B cell (primary cell): Measurements from ENCODE around the gene F13A1. TPM values are rescaled to one million over a fixed set of nuclear protein-coding genes. Genes with fewer than 3 reads are reported as not detected.

Experiments used
- ATAC-seq: fragments of 200-7000 bp; cut with Tn5 transposase; one replicate; pipeline ENCODE4 v1.10.0; 2021; ENCODE audit warnings: low read depth, mild to moderate bottlenecking, moderate number of reproducible peaks, moderate library complexity
- CTCF ChIA-PET: fragments of 350-600 bp; sonication (Branson Sonifier 250); formaldehyde crosslinking; loops from one replicate; lab custom pipeline; 2021; ENCODE audit warnings: antibody characterized with exemption, inconsistent platforms; lab: Charles Lee
- POLR2A ChIA-PET: fragments of 350-600 bp; sonication (Branson Sonifier 250); formaldehyde crosslinking; loops from one replicate; lab custom pipeline; 2021; ENCODE audit warnings: antibody characterized with exemption; lab: Charles Lee
- DNase-seq: peaks from one replicate; pipeline ENCODE4 v3.0.0; 2013
- H2AFZ ChIP-seq: 2 replicates; pipeline ENCODE4 v1.6.1; 2012; ENCODE audit warnings: mild to moderate bottlenecking, low read depth, low read length; ENCODE audit not compliant: insufficient read depth, poor library complexity, severe bottlenecking
- H3K27ac ChIP-seq, 2 donors: 1 replicate in 1 of 2; 2 replicates in 1 of 2; pipeline ENCODE4 v1.5.1; 2012 to 2013; ENCODE audit warnings: low read length in 2 of 2, mild to moderate bottlenecking in 2 of 2, moderate library complexity in 1 of 2
- H3K27me3 ChIP-seq, 4 experiments: fragments of 200-600 bp in 1 of 4; sonication (generic) in 1 of 4; replicated peaks in 1 of 4; 1 replicate in 2 of 4; 2 replicates in 2 of 4; pipeline versions ENCODE4 v1.6.1 to v1.7.0; 2013 to 2016; ENCODE audit warnings: low read length in 3 of 4, mild to moderate bottlenecking in 2 of 4, mixed read lengths in 1 of 4, moderate library complexity in 1 of 4; ENCODE audit not compliant: insufficient read depth in 4 of 4, control insufficient read depth in 3 of 4; ENCODE audit errors: control extremely low read depth in 1 of 4
- H3K36me3 ChIP-seq, 2 experiments: replicated peaks in 1 of 2; 1 replicate in 1 of 2; 2 replicates in 1 of 2; pipeline versions ENCODE4 v1.6.1 to v1.7.1; 2013; ENCODE audit warnings: low read length in 1 of 2; ENCODE audit not compliant: insufficient read depth in 2 of 2, control insufficient read depth in 1 of 2; ENCODE audit errors: control extremely low read depth in 1 of 2, extremely low read depth in 1 of 2
- H3K4me1 ChIP-seq, 2 donors: fragments of 200-600 bp in 1 of 2; sonication (generic) in 1 of 2; 1 replicate in 1 of 2; 2 replicates in 1 of 2; pipeline versions ENCODE4 v1.5.1 to v1.6.1; 2013 to 2017; ENCODE audit warnings: low read length in 2 of 2; ENCODE audit not compliant: control insufficient read depth in 2 of 2, insufficient read depth in 2 of 2
- H3K4me2 ChIP-seq: replicated peaks from 2 replicates; pipeline ENCODE3; 2012; ENCODE audit warnings: mild to moderate bottlenecking, low read depth, low read length; ENCODE audit not compliant: poor library complexity, severe bottlenecking
- H3K4me3 ChIP-seq, 5 experiments: fragments of 200-600 bp in 1 of 5; sonication (generic) in 1 of 5; 1 replicate in 3 of 5; 2 replicates in 2 of 5; pipeline versions ENCODE4 v1.5.1 to v1.7.0; 2011 to 2016; ENCODE audit warnings: low read length in 4 of 5, mild to moderate bottlenecking in 4 of 5, low read depth in 2 of 5, control low read depth in 1 of 5, moderate library complexity in 1 of 5; ENCODE audit not compliant: insufficient read depth in 1 of 5; ENCODE audit errors: control extremely low read depth in 1 of 5, extremely low read depth in 1 of 5
- H3K79me2 ChIP-seq: fragments of 200-600 bp; sonication (generic); one replicate; pipeline ENCODE4 v1.6.0; 2016; ENCODE audit warnings: low read length; ENCODE audit not compliant: control insufficient read depth, insufficient read depth
- H3K9ac ChIP-seq: fragments of 200-600 bp; sonication (generic); 2 replicates; pipeline ENCODE4 v1.6.1; 2017; ENCODE audit warnings: mild to moderate bottlenecking, low read length, moderate library complexity
- H3K9me3 ChIP-seq, 3 donors: one replicate each; pipeline versions ENCODE4 v1.6.1 to v1.7.1; 2013; ENCODE audit warnings: low read length in 2 of 3; ENCODE audit not compliant: control insufficient read depth in 2 of 3, insufficient read depth in 1 of 3; ENCODE audit errors: control extremely low read depth in 1 of 3
- H4K20me1 ChIP-seq: 2 replicates; pipeline ENCODE4 v1.6.0; 2012; ENCODE audit warnings: mild to moderate bottlenecking, low read length; ENCODE audit not compliant: insufficient read depth, control insufficient read depth, poor library complexity, severe bottlenecking
- H3K27ac Mint-ChIP-seq: one replicate; pipeline ENCODE4 v1.8.0; 2021; ENCODE audit warnings: mixed read lengths
- H3K27me3 Mint-ChIP-seq: one replicate; pipeline ENCODE4 v1.8.0; 2021; ENCODE audit warnings: mixed read lengths
- H3K4me1 Mint-ChIP-seq: one replicate; pipeline ENCODE4 v1.8.0; 2021; ENCODE audit warnings: mixed read lengths
- H3K4me3 Mint-ChIP-seq: one replicate; pipeline ENCODE4 v1.8.0; 2021; ENCODE audit warnings: mixed read lengths
- H3K9me3 Mint-ChIP-seq: one replicate; pipeline ENCODE4 v1.8.0; 2022; ENCODE audit warnings: mixed read lengths; ENCODE audit not compliant: insufficient read depth
- CTCF ChIP-seq: fragments of 200-600 bp; IDR thresholded peaks from one replicate; pipeline ENCODE4 v1.8.0; 2022; ENCODE audit warnings: antibody characterized with exemption, mild to moderate bottlenecking
- EZH2 ChIP-seq: IDR thresholded peaks from 2 replicates; pipeline ENCODE4 v1.6.1; 2012; ENCODE audit warnings: borderline replicate concordance, low read depth, mild to moderate bottlenecking, moderate library complexity, low read length; ENCODE audit not compliant: insufficient read depth, poor library complexity, severe bottlenecking
- WGBS: methylation state at CpG from one replicate; pipeline ENCODE4 v1.1.5; 2013; ENCODE audit warnings: missing lambda C conversion rate; ENCODE audit not compliant: insufficient coverage; 5-methylcytosine and 5-hydroxymethylcytosine counted together
- intact Hi-C: fragments of 100-400 bp; cut with micrococcal nuclease; formaldehyde crosslinking; loops from one replicate; pipeline ENCODE4 v1.10.0; 2022
- polyA plus RNA-seq: library from polyadenylated mRNA; depleted of rRNA; stranded (reverse); fragments of >200 nt; gene quantifications from 2 replicates; pipeline ENCODE4 v1.2.3, GENCODE V29; 2012
- total RNA-seq, 2 donors: library from RNA; stranded (reverse); fragments of 120-200 nt in 1 of 2; gene quantifications; 1 replicate in 1 of 2; 2 replicates in 1 of 2; pipeline versions ENCODE4 v1.2.3 to v1.2.4, GENCODE V29; 2013 to 2022

The F13A1 gene
- total and polyA plus RNA-seq, 2 donors (not counting 1 experiment from before 2014, with no cell fraction given): 0.43 to 2.0 TPM

GRCh38 chr6:6164367-6164766 is 156.1 kb downstream of the F13A1 start:
- no peak overlapping the region for H2AFZ ChIP-seq
- H3K4me1 ChIP-seq: no peaks in the 10 kb centered on the region
- Mint-ChIP-seq H3K27ac (no peak overlapping the region), H3K9me3 (no peaks in the 10 kb centered on the region), H3K4me1 (no peaks in the 10 kb centered on the region), H3K4me3 (no peak overlapping the region), H3K27me3 (peaks cover 9% of the 10 kb centered on the region)
- H3K79me2 ChIP-seq: no peaks in the 10 kb centered on the region
- ChIA-PET CTCF (no interaction called here), POLR2A (no interaction called here)
- ATAC-seq (no peak), DNase-seq (no peak)
- peaks cover 0 to 3% (median 0%) of the 10 kb centered on the region in 4 experiments for H3K27me3 ChIP-seq
- intact Hi-C loops: no loop called here
- H3K27ac ChIP-seq: no peak overlapping the region
- no peak overlapping the region for H3K4me2 ChIP-seq
- WGBS: 79% methylated on average over 2 of the region's 4 CpGs
- no peaks in the 10 kb centered on the region for H3K36me3 ChIP-seq
- no peak for TF ChIP-seq CTCF
- no peak for TF ChIP-seq EZH2
- H3K4me3 ChIP-seq: no peak overlapping the region
- no peaks in the 10 kb centered on the region for H3K9me3 ChIP-seq
- H3K9ac ChIP-seq: no peak overlapping the region
- H4K20me1 ChIP-seq: no peaks in the 10 kb centered on the region

GRCh38 chr6:6154335-6154734 is 166.1 kb downstream of the F13A1 start:
- ChIA-PET CTCF (no interaction called here), POLR2A (no interaction called here)
- no peaks in the 10 kb centered on the region for H4K20me1 ChIP-seq
- no peak overlapping the region for H3K27ac ChIP-seq
- H3K36me3 ChIP-seq: no peaks in the 10 kb centered on the region
- H3K27me3 ChIP-seq: peaks cover 0 to 8% (median 2%) of the 10 kb centered on the region in 4 experiments
- H3K4me2 ChIP-seq: no peak overlapping the region
- H2AFZ ChIP-seq: no peak overlapping the region
- no peak overlapping the region for H3K4me3 ChIP-seq
- H3K9me3 Mint-ChIP-seq: no peaks in the 10 kb centered on the region
- no peaks in the 10 kb centered on the region for H3K4me1 Mint-ChIP-seq
- TF ChIP-seq CTCF (no peak), EZH2 (no peak)
- peaks cover 28% of the 10 kb centered on the region for H3K27me3 Mint-ChIP-seq
- intact Hi-C loops: no loop called here
- H3K9me3 ChIP-seq: no peaks in the 10 kb centered on the region
- H3K4me3 Mint-ChIP-seq: no peak overlapping the region
- ATAC-seq (no peak), DNase-seq (no peak)
- no peak overlapping the region for H3K9ac ChIP-seq
- H3K79me2 ChIP-seq: no peaks in the 10 kb centered on the region
- 100% methylated on average over 3 of the region's 3 CpGs for WGBS
- no peaks in the 10 kb centered on the region for H3K4me1 ChIP-seq
- H3K27ac Mint-ChIP-seq: no peak overlapping the region
